ENCODE data around the gene MAST2.

MAST2 gene

DNA sequence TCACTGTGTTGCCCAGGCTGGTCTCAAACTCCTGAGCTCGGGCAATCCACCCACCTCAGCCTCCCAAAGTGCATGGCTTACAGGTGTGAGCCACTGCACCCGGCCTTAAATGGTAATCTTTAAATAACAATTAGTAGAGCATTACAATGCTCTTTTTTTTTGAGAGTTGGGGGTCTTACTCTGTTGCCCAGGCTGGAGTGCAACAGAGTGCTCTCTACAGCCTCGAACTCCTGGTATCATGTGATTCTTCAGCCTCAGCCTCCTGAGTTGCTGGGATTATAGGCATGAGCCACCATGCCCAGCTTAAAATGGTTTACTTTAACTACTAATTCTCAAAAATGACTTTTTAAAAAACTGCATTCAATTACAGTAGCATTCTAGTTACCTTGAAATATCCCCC, 276.8 kb downstream of the MAST2 start:
- Histone ChIP-seq H3K9ac (ENCODE audit: low read length) (no peak overlapping the region), H3K9me2 (replicated peaks; ENCODE audit: insufficient read depth, low read length) (no peaks in the 10 kb centered on the region), H3K27ac (ENCODE audit: low read length) (no peak overlapping the region), H4K20me1 (ENCODE audit: insufficient read depth, low read length) (no peaks in the 10 kb centered on the region), H3K4me3 (ENCODE audit: low read length) (no peak overlapping the region), H3K27me3 (replicated peaks; ENCODE audit: insufficient read depth, low read length) (no peaks in the 10 kb centered on the region), H3F3A (ENCODE audit: insufficient read depth, low read length) (no peaks in the 10 kb centered on the region), H3K4me2 (ENCODE audit: low read depth, low read length) (no peak overlapping the region), H3K79me2 (ENCODE audit: low read length) (no peaks in the 10 kb centered on the region), H3K36me3 (replicated peaks; ENCODE audit: insufficient read depth, low read length) (no peaks in the 10 kb centered on the region), H3K9me3 (replicated peaks; ENCODE audit: insufficient read depth, low read length) (no peaks in the 10 kb centered on the region), H3K4me1 (ENCODE audit: low read length) (no peaks in the 10 kb centered on the region), H2AFZ (ENCODE audit: low read length) (no peak overlapping the region)
- TF ChIP-seq EZH2phosphoT487 (IDR thresholded peaks at IDR 0.05; ENCODE audit: low read length): no peak
- TF ChIP-seq EZH2 (optimal IDR thresholded peaks at IDR 0.05; ENCODE audit: low read depth, low read length): no peak
- TF ChIP-seq, protein P1, sequence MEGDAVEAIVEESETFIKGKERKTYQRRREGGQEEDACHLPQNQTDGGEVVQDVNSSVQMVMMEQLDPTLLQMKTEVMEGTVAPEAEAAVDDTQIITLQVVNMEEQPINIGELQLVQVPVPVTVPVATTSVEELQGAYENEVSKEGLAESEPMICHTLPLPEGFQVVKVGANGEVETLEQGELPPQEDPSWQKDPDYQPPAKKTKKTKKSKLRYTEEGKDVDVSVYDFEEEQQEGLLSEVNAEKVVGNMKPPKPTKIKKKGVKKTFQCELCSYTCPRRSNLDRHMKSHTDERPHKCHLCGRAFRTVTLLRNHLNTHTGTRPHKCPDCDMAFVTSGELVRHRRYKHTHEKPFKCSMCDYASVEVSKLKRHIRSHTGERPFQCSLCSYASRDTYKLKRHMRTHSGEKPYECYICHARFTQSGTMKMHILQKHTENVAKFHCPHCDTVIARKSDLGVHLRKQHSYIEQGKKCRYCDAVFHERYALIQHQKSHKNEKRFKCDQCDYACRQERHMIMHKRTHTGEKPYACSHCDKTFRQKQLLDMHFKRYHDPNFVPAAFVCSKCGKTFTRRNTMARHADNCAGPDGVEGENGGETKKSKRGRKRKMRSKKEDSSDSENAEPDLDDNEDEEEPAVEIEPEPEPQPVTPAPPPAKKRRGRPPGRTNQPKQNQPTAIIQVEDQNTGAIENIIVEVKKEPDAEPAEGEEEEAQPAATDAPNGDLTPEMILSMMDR (IDR thresholded peaks at IDR 0.05; ENCODE audit: low read length): no peak
- DNase-seq: no peak

- Histone ChIP-seq H3K79me2 (ENCODE audit: low read length) (no peaks in the 10 kb centered on the region), H3K4me2 (ENCODE audit: low read depth, low read length) (no peak overlapping the region), H3K4me1 (ENCODE audit: low read length) (no peaks in the 10 kb centered on the region), H3K36me3 (replicated peaks; ENCODE audit: insufficient read depth, low read length) (no peaks in the 10 kb centered on the region), H3K9ac (ENCODE audit: low read length) (no peak overlapping the region), H3K27me3 (replicated peaks; ENCODE audit: insufficient read depth, low read length) (no peaks in the 10 kb centered on the region), H3K27ac (ENCODE audit: low read length) (no peak overlapping the region), H2AFZ (ENCODE audit: low read length) (no peak overlapping the region), H4K20me1 (ENCODE audit: insufficient read depth, low read length) (no peaks in the 10 kb centered on the region), H3K4me3 (ENCODE audit: low read length) (no peak overlapping the region), H3F3A (ENCODE audit: insufficient read depth, low read length) (no peaks in the 10 kb centered on the region), H3K9me2 (replicated peaks; ENCODE audit: insufficient read depth, low read length) (no peaks in the 10 kb centered on the region), H3K9me3 (replicated peaks; ENCODE audit: insufficient read depth, low read length) (no peaks in the 10 kb centered on the region)
- TF ChIP-seq, protein P1 (IDR thresholded peaks at IDR 0.05; ENCODE audit: low read length): no peak
- TF ChIP-seq EZH2 (optimal IDR thresholded peaks at IDR 0.05; ENCODE audit: low read depth, low read length) (no peak), EZH2phosphoT487 (IDR thresholded peaks at IDR 0.05; ENCODE audit: low read length) (no peak)
- DNase-seq: no peak
These were observed 277.8 kb downstream of the MAST2 start for GRCh38 chr1:46081206-46081605.

- H3F3A ChIP-seq (ENCODE audit: insufficient read depth, low read length): no peaks in the 10 kb centered on the region
- no peak overlapping the region for H3K4me3 ChIP-seq (ENCODE audit: low read length)
These were observed 278.2 kb downstream of the MAST2 start for GRCh38 chr1:46081619-46082018.

More at GRCh38 chr1:46081619-46082018, 278.2 kb downstream of the MAST2 start:
- TF ChIP-seq, protein P1 (IDR thresholded peaks at IDR 0.05; ENCODE audit: low read length): no peak
- TF ChIP-seq EZH2 (optimal IDR thresholded peaks at IDR 0.05; ENCODE audit: low read depth, low read length) (no peak), EZH2phosphoT487 (IDR thresholded peaks at IDR 0.05; ENCODE audit: low read length) (no peak)
- Histone ChIP-seq H3K36me3 (replicated peaks; ENCODE audit: insufficient read depth, low read length) (no peaks in the 10 kb centered on the region), H3K4me2 (ENCODE audit: low read depth, low read length) (no peak overlapping the region), H3K27ac (ENCODE audit: low read length) (no peak overlapping the region), H4K20me1 (ENCODE audit: insufficient read depth, low read length) (no peaks in the 10 kb centered on the region), H3K9ac (ENCODE audit: low read length) (no peak overlapping the region), H3K9me3 (replicated peaks; ENCODE audit: insufficient read depth, low read length) (no peaks in the 10 kb centered on the region), H3K27me3 (replicated peaks; ENCODE audit: insufficient read depth, low read length) (no peaks in the 10 kb centered on the region), H3K4me1 (ENCODE audit: low read length) (no peaks in the 10 kb centered on the region), H2AFZ (ENCODE audit: low read length) (no peak overlapping the region), H3K9me2 (replicated peaks; ENCODE audit: insufficient read depth, low read length) (no peaks in the 10 kb centered on the region), H3K79me2 (ENCODE audit: low read length) (no peaks in the 10 kb centered on the region)
- no peak for DNase-seq
